GM23338 (cell line): ENCODE measurements around the gene TMC1. TPM values are rescaled to one million over a fixed set of nuclear protein-coding genes. Genes with fewer than 3 reads are reported as not detected.

Experiments
- ATAC-seq: fragments of 200-7000 bp; cut with Tn5 transposase; 3 replicates; pipeline ENCODE4 v1.9.1; 2020
- DNase-seq: peaks from one replicate; pipeline ENCODE4 v3.0.0-alpha.2; 2015; ENCODE audit warnings: low spot score
- H2AFZ ChIP-seq: fragments of 200-600 bp; sonication (generic); 2 replicates; pipeline ENCODE4 v1.8.0; 2016; ENCODE audit warnings: antibody characterized with exemption, mild to moderate bottlenecking, moderate library complexity
- H3F3A ChIP-seq: fragments of 200-600 bp; sonication (generic); replicated peaks from 2 replicates; pipeline ENCODE4 v1.8.0; 2017; ENCODE audit warnings: antibody characterized with exemption, mixed run types, low read depth
- H3K27ac ChIP-seq: fragments of 200-600 bp; sonication (generic); 2 replicates; pipeline ENCODE4 v1.6.1; 2016; ENCODE audit warnings: low read depth
- H3K27me3 ChIP-seq: fragments of 200-600 bp; sonication (generic); 2 replicates; pipeline ENCODE4 v1.8.0; 2016; ENCODE audit warnings: mild to moderate bottlenecking, mixed run types, moderate library complexity; ENCODE audit not compliant: insufficient read depth
- H3K36me3 ChIP-seq: fragments of 200-600 bp; sonication (generic); 2 replicates; pipeline ENCODE4 v1.8.0; 2016; ENCODE audit warnings: mild to moderate bottlenecking; ENCODE audit not compliant: insufficient read depth
- H3K4me1 ChIP-seq: fragments of 200-600 bp; sonication (generic); 2 replicates; pipeline ENCODE4 v1.8.0; 2016; ENCODE audit warnings: mild to moderate bottlenecking, moderate library complexity; ENCODE audit not compliant: insufficient read depth
- H3K4me2 ChIP-seq: fragments of 200-600 bp; sonication (generic); 2 replicates; pipeline ENCODE4 v1.7.1; 2017; ENCODE audit warnings: mixed run types
- H3K4me3 ChIP-seq: fragments of 200-600 bp; sonication (generic); 2 replicates; pipeline ENCODE4 v1.6.1; 2016; ENCODE audit warnings: mixed run types
- H3K79me2 ChIP-seq: fragments of 200-600 bp; sonication (generic); replicated peaks from 2 replicates; pipeline ENCODE4 v1.8.0; 2017; ENCODE audit warnings: mild to moderate bottlenecking; ENCODE audit not compliant: insufficient read depth
- H3K9me2 ChIP-seq: fragments of 200-600 bp; sonication (generic); 2 replicates; pipeline ENCODE4 v1.8.0; 2017; ENCODE audit not compliant: insufficient read depth
- H4K20me1 ChIP-seq: fragments of 200-600 bp; sonication (generic); replicated peaks from 2 replicates; pipeline ENCODE4 v1.8.0; 2017; ENCODE audit warnings: mild to moderate bottlenecking; ENCODE audit not compliant: insufficient read depth
- H3K27ac Mint-ChIP-seq: 2 replicates; pipeline ENCODE4 v1.8.0; 2020; ENCODE audit warnings: inconsistent platforms, mild to moderate bottlenecking, moderate library complexity, mixed read lengths
- H3K27me3 Mint-ChIP-seq: 3 replicates; pipeline ENCODE4 v1.8.0; 2022; ENCODE audit warnings: low read depth, mild to moderate bottlenecking, moderate library complexity, mixed read lengths, inconsistent platforms; ENCODE audit not compliant: insufficient read depth, poor library complexity
- H3K36me3 Mint-ChIP-seq: 3 replicates; pipeline ENCODE4 v1.8.0; 2021; ENCODE audit warnings: low read depth, mild to moderate bottlenecking, inconsistent platforms, moderate library complexity, mixed read lengths
- H3K4me1 Mint-ChIP-seq: 3 replicates; pipeline ENCODE4 v1.8.0; 2020; ENCODE audit warnings: mild to moderate bottlenecking, inconsistent platforms, mixed read lengths
- H3K4me3 Mint-ChIP-seq: 3 replicates; pipeline ENCODE4 v1.8.0; 2021; ENCODE audit warnings: moderate library complexity, mild to moderate bottlenecking, inconsistent platforms, mixed read lengths
- H3K9me3 Mint-ChIP-seq: 3 replicates; pipeline ENCODE4 v1.8.0; 2020; ENCODE audit warnings: moderate library complexity, mild to moderate bottlenecking, inconsistent platforms, mixed read lengths
- EZH2 ChIP-seq: fragments of 200-600 bp; sonication (generic); IDR thresholded peaks from one replicate; pipeline ENCODE4 v1.8.0; 2017; ENCODE audit warnings: antibody characterized with exemption, mild to moderate bottlenecking, low read depth; ENCODE audit not compliant: unreplicated experiment
- ZNF331 ChIP-seq: fragments of 250-450 bp; sonication (Bioruptor Pico); IDR thresholded peaks from 2 replicates; pipeline ENCODE4 v1.5.0; 2020; ENCODE audit warnings: low read depth, mild to moderate bottlenecking, moderate library complexity
- polyA plus RNA-seq: library from polyadenylated mRNA; unstranded; fragments of >200 nt; fragmentation: Nextera tagmentation; extraction: Ambion mirVana; gene quantifications from 2 replicates; pipeline ENCODE4 v1.2.1, GENCODE V29; 2016
- total RNA-seq: library from RNA; depleted of rRNA; stranded (reverse); fragments of >200 nt; shearing (Covaris generic); gene quantifications from 2 replicates; pipeline ENCODE4 v1.2.3, GENCODE V29; 2014
- TF ChIP-seq, protein P1 (sequence below), 2 experiments: fragments of 200-600 bp in 1 of 2; sonication (generic) in 1 of 2; conservative IDR thresholded peaks; 2 replicates each; pipeline versions ENCODE4 v1.5.1 to v1.6.1; 2016 to 2017; ENCODE audit warnings: antibody characterized with exemption in 2 of 2, low read depth in 2 of 2, mild to moderate bottlenecking in 2 of 2, moderate library complexity in 1 of 2
- TF ChIP-seq, protein P2 (sequence below): IDR thresholded peaks from 2 replicates; pipeline ENCODE4 v1.6.1; 2016; ENCODE audit warnings: antibody characterized with exemption
- TF ChIP-seq, protein P3 (sequence below): IDR thresholded peaks from one replicate; pipeline ENCODE4 v1.6.1; 2018; ENCODE audit warnings: antibody characterized with exemption; ENCODE audit not compliant: unreplicated experiment

TMC1 gene
- total and polyA plus RNA-seq, 2 experiments from 2014 or later = 0.61 to 1.2 TPM

DNA sequence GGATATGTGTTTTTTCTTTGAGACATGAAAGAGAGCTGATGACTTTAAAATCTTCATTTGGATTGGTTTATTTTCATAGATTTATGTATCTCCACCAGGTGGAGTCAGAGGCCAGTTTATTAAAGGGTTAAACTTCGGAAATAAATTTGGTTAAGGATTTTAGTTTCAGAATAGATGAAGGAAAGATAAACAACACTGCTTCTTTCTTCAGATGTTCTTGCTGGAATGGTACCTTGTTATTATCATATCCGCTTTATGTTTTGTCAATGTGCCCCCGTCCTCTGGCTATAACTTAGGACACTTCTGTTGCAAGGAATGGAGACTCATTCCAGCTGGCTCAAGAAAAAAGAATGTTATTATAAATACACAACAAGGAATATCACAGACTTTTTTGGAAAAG, 350.3 kb downstream of the TMC1 start:
- Histone ChIP-seq H2AFZ (no peak overlapping the region), H3K4me2 (no peak overlapping the region), H4K20me1 (no peaks in the 10 kb centered on the region), H3K79me2 (no peaks in the 10 kb centered on the region), H3F3A (no peaks in the 10 kb centered on the region), H3K36me3 (no peaks in the 10 kb centered on the region), H3K27ac (no peak overlapping the region), H3K4me1 (no peaks in the 10 kb centered on the region), H3K9me2 (no peaks in the 10 kb centered on the region), H3K4me3 (no peak overlapping the region), H3K27me3 (no peaks in the 10 kb centered on the region)
- Mint-ChIP-seq H3K27me3 (peaks cover 9% of the 10 kb centered on the region), H3K9me3 (peaks cover 2% of the 10 kb centered on the region; the same call in 1 of the 3 replicates), H3K4me3 (no peak overlapping the region), H3K36me3 (no peaks in the 10 kb centered on the region), H3K27ac (no peak overlapping the region), H3K4me1 (peaks cover 9% of the 10 kb centered on the region)
- ATAC-seq (no peak), DNase-seq (peak; percentile 57)
- TF ChIP-seq, protein P1, sequence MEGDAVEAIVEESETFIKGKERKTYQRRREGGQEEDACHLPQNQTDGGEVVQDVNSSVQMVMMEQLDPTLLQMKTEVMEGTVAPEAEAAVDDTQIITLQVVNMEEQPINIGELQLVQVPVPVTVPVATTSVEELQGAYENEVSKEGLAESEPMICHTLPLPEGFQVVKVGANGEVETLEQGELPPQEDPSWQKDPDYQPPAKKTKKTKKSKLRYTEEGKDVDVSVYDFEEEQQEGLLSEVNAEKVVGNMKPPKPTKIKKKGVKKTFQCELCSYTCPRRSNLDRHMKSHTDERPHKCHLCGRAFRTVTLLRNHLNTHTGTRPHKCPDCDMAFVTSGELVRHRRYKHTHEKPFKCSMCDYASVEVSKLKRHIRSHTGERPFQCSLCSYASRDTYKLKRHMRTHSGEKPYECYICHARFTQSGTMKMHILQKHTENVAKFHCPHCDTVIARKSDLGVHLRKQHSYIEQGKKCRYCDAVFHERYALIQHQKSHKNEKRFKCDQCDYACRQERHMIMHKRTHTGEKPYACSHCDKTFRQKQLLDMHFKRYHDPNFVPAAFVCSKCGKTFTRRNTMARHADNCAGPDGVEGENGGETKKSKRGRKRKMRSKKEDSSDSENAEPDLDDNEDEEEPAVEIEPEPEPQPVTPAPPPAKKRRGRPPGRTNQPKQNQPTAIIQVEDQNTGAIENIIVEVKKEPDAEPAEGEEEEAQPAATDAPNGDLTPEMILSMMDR (conservative IDR thresholded peaks at IDR 0.05; ENCODE audit: low read depth in 2 of 2) = peak in 1 of 2 experiments; percentile 67; a peak in 3 of 4 replicates
- TF ChIP-seq, protein P2, sequence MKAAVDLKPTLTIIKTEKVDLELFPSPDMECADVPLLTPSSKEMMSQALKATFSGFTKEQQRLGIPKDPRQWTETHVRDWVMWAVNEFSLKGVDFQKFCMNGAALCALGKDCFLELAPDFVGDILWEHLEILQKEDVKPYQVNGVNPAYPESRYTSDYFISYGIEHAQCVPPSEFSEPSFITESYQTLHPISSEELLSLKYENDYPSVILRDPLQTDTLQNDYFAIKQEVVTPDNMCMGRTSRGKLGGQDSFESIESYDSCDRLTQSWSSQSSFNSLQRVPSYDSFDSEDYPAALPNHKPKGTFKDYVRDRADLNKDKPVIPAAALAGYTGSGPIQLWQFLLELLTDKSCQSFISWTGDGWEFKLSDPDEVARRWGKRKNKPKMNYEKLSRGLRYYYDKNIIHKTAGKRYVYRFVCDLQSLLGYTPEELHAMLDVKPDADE = no peak

DNA sequence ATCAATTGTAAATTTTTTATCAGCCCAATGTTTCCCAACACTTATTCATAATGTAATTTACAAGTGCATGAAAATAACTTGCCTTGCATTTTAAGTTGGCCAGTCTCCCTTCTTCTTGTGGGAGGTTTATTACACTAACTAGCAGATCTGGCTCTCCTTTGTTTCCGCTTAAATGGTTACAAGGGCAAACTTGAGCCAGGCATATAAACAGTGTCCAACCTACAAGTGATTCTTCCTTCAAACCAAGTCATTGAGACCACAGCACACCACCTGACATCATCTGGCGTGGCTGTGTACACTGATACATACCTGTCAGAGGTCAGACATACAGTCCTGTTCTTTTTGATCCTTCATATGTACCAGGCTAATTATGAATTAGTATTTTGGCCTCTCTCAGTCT, 351.3 kb downstream of the TMC1 start:
- H2AFZ ChIP-seq = no peak overlapping the region
- no peaks in the 10 kb centered on the region for H3K27me3 ChIP-seq
- Mint-ChIP-seq H3K27me3 (peaks cover 9% of the 10 kb centered on the region), H3K4me3 (no peak overlapping the region), H3K36me3 (no peaks in the 10 kb centered on the region), H3K9me3 (peaks cover 2% of the 10 kb centered on the region; the same call in 1 of the 3 replicates), H3K4me1 (peaks cover 9% of the 10 kb centered on the region), H3K27ac (no peak overlapping the region)
- no peak for DNase-seq
- H4K20me1 ChIP-seq = no peaks in the 10 kb centered on the region
- TF ChIP-seq, protein P3, sequence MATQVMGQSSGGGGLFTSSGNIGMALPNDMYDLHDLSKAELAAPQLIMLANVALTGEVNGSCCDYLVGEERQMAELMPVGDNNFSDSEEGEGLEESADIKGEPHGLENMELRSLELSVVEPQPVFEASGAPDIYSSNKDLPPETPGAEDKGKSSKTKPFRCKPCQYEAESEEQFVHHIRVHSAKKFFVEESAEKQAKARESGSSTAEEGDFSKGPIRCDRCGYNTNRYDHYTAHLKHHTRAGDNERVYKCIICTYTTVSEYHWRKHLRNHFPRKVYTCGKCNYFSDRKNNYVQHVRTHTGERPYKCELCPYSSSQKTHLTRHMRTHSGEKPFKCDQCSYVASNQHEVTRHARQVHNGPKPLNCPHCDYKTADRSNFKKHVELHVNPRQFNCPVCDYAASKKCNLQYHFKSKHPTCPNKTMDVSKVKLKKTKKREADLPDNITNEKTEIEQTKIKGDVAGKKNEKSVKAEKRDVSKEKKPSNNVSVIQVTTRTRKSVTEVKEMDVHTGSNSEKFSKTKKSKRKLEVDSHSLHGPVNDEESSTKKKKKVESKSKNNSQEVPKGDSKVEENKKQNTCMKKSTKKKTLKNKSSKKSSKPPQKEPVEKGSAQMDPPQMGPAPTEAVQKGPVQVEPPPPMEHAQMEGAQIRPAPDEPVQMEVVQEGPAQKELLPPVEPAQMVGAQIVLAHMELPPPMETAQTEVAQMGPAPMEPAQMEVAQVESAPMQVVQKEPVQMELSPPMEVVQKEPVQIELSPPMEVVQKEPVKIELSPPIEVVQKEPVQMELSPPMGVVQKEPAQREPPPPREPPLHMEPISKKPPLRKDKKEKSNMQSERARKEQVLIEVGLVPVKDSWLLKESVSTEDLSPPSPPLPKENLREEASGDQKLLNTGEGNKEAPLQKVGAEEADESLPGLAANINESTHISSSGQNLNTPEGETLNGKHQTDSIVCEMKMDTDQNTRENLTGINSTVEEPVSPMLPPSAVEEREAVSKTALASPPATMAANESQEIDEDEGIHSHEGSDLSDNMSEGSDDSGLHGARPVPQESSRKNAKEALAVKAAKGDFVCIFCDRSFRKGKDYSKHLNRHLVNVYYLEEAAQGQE = no peak
- TF ChIP-seq, protein P1 (conservative IDR thresholded peaks at IDR 0.05; ENCODE audit: low read depth in 2 of 2) = no peak
- TF ChIP-seq EZH2 (no peak), ZNF331 (CRISPR knock-in tag) (no peak)
- H3K4me3 ChIP-seq = no peak overlapping the region
- no peaks in the 10 kb centered on the region for H3K36me3 ChIP-seq
- no peak for ATAC-seq
- no peaks in the 10 kb centered on the region for H3F3A ChIP-seq
- no peaks in the 10 kb centered on the region for H3K79me2 ChIP-seq
- H3K27ac ChIP-seq = no peak overlapping the region
- H3K4me1 ChIP-seq = no peaks in the 10 kb centered on the region
- no peak overlapping the region for H3K4me2 ChIP-seq
- no peaks in the 10 kb centered on the region for H3K9me2 ChIP-seq
